H1 (cell line): ENCODE data around the gene ZNF697. TPM values are rescaled to one million over a fixed set of nuclear protein-coding genes. Genes with fewer than 3 reads are reported as not detected.

Experiments
- ASH2L ChIP-seq: fragments of 200-600, 300-600 bp; sonication (generic); IDR thresholded peaks from one replicate; pipeline ENCODE4 v1.7.1; 2017; ENCODE audit warnings: low read length
- BACH1 ChIP-seq: IDR thresholded peaks from 2 replicates; pipeline ENCODE4 v1.6.1; 2012; ENCODE audit warnings: low read length, improper control_type of control experiment
- CHD1 ChIP-seq: IDR thresholded peaks from 2 replicates; pipeline ENCODE4 v1.6.1; 2012; ENCODE audit warnings: low read depth, low read length, improper control_type of control experiment
- CHD2 ChIP-seq: IDR thresholded peaks from 2 replicates; pipeline ENCODE4 v1.6.1; 2012; ENCODE audit warnings: low read length, improper control_type of control experiment
- GTF2F1 ChIP-seq: IDR thresholded peaks from 2 replicates; pipeline ENCODE4 v1.6.1; 2012; ENCODE audit warnings: low read depth, low read length, improper control_type of control experiment, borderline replicate concordance
- JUND ChIP-seq: IDR thresholded peaks from 2 replicates; pipeline ENCODE4 v1.6.1; 2011; ENCODE audit warnings: mild to moderate bottlenecking, improper control_type of control experiment, low read length
- KDM4A ChIP-seq: IDR thresholded peaks from one replicate; pipeline ENCODE4 v1.7.1; 2012; ENCODE audit warnings: low read depth, mild to moderate bottlenecking, moderate library complexity, low read length, inconsistent platforms; ENCODE audit not compliant: severe bottlenecking
- MAFK ChIP-seq: IDR thresholded peaks from 2 replicates; pipeline ENCODE4 v1.6.1; 2012; ENCODE audit warnings: low read depth, mild to moderate bottlenecking, improper control_type of control experiment, low read length
- POLR2AphosphoS5 ChIP-seq: IDR thresholded peaks from 2 replicates; pipeline ENCODE4 v1.6.1; 2011; ENCODE audit warnings: low read depth, low read length
- RAD21 ChIP-seq, 2 experiments: IDR thresholded peaks in 1 of 2; conservative IDR thresholded peaks in 1 of 2; 2 replicates each; pipeline ENCODE4 v1.6.1; 2011; ENCODE audit warnings: low read depth in 2 of 2, low read length in 2 of 2, improper control_type of control experiment in 1 of 2, inconsistent platforms in 1 of 2, mild to moderate bottlenecking in 1 of 2, moderate library complexity in 1 of 2
- SIRT6 ChIP-seq: IDR thresholded peaks from one replicate; pipeline ENCODE4 v1.7.1; 2012; ENCODE audit warnings: low read length, inconsistent platforms
- SIX5 ChIP-seq: IDR thresholded peaks from 2 replicates; pipeline ENCODE4 v1.6.1; 2011; ENCODE audit warnings: mild to moderate bottlenecking, low read depth, low read length
- TAF7 ChIP-seq: optimal IDR thresholded peaks from 2 replicates; pipeline ENCODE3; 2011; ENCODE audit warnings: low read depth, mild to moderate bottlenecking, inconsistent platforms, low read length, moderate library complexity, borderline replicate concordance
- TBP ChIP-seq: IDR thresholded peaks from 2 replicates; pipeline ENCODE4 v1.6.1; 2011; ENCODE audit warnings: low read depth, low read length, improper control_type of control experiment
- TCF12 ChIP-seq: IDR thresholded peaks from 2 replicates; pipeline ENCODE4 v1.6.1; 2011; ENCODE audit warnings: low read depth, mild to moderate bottlenecking, low read length
- TEAD4 ChIP-seq: IDR thresholded peaks from 2 replicates; pipeline ENCODE4 v1.6.1; 2012; ENCODE audit warnings: low read depth, low read length, inconsistent platforms, mixed read lengths
- polyA plus RNA-seq, 7 experiments: library from polyadenylated mRNA; depleted of rRNA in 3 of 7; stranded (reverse) in 5 of 7; unstranded in 2 of 7; fragments of >200 nt in 5 of 7; fragments of 200-250 nt in 2 of 7; gene quantifications; 1 replicate in 5 of 7; 2 replicates in 1 of 7; 4 replicates in 1 of 7; pipeline versions ENCODE4 v1.2.1 to v1.2.3, GENCODE V29; 2011 to 2013; ENCODE audit warnings: missing spikeins in 2 of 7, mixed read lengths in 2 of 7
- total RNA-seq: library from RNA; stranded (reverse); fragmentation: NEBNext Ultra II Directional; extraction: Animal tissue kit (Norgen Biotek cat#: 25700); gene quantifications from 2 replicates; pipeline ENCODE4 v1.2.1, GENCODE V29; 2021

The ZNF697 gene
- total and polyA plus RNA-seq, 2 of the 8 experiments (the other 6 are each of a cell fraction or from before 2014, with no cell fraction given) = 5.6 to 18.3 TPM

- TF ChIP-seq TEAD4 (0 out of 2 replicates have a peak, but pooled peaks have one; percentile 24), BACH1 (peak; percentile 58; the same call in 1 of the 2 replicates), MAFK (no peak), CHD2 (0 out of 2 replicates have a peak, but pooled peaks have one; percentile 42), JUND (no peak), KDM4A (peak; percentile 42), TAF7 (peak; percentile 54), CHD1 (no peak), ASH2L (peak; percentile 35), SIRT6 (no peak), SIX5 (peak; percentile 28; the same call in 1 of the 2 replicates), TCF12 (0 out of 2 replicates have a peak, but pooled peaks have one; percentile 20), RAD21 (IDR thresholded peaks at IDR 0.05 in 1 of 2, conservative IDR thresholded peaks at IDR 0.05 in 1 of 2; ENCODE audit: low read depth in 2 of 2, low read length in 2 of 2) (peak; percentile 61 to 67; a peak in 3 of 4 replicates), POLR2AphosphoS5 (0 out of 2 replicates have a peak, but pooled peaks have one; percentile 47), TBP (peak; percentile 58), GTF2F1 (0 out of 2 replicates have a peak, but pooled peaks have one; percentile 24)
Measured at GRCh38 chr1:119647734-119648619, at the start of gene ZNF697 (continued).
